Nephron (organoid): ENCODE data around the gene ATRNL1.

Source experiments
- H3K27ac Mint-ChIP-seq, 3 experiments: 2 replicates each; pipeline ENCODE4 v1.8.0; 2020; ENCODE audit warnings: mixed read lengths in 3 of 3, mild to moderate bottlenecking in 2 of 3, moderate library complexity in 1 of 3
- H3K27me3 Mint-ChIP-seq: 2 replicates; pipeline ENCODE4 v1.8.0; 2021; ENCODE audit warnings: low read depth, mild to moderate bottlenecking, moderate library complexity, mixed read lengths
- H3K36me3 Mint-ChIP-seq: 2 replicates; pipeline ENCODE4 v1.8.0; 2020; ENCODE audit warnings: low read depth, mixed read lengths
- H3K4me1 Mint-ChIP-seq: 2 replicates; pipeline ENCODE4 v1.8.0; 2020; ENCODE audit warnings: mixed read lengths
- H3K4me3 Mint-ChIP-seq, 3 experiments: 2 replicates each; pipeline ENCODE4 v1.8.0; 2020; ENCODE audit warnings: mild to moderate bottlenecking in 3 of 3, mixed read lengths in 3 of 3, moderate library complexity in 2 of 3
- H3K9me3 Mint-ChIP-seq: 2 replicates; pipeline ENCODE4 v1.8.0; 2020; ENCODE audit warnings: mixed read lengths
- TF ChIP-seq, protein P1 (sequence below), 3 experiments: fragments of 200-600 bp; sonication (generic); IDR thresholded peaks; one replicate each; pipeline ENCODE4 v1.5.0; 2021; ENCODE audit warnings: antibody characterized with exemption in 3 of 3; ENCODE audit not compliant: unreplicated experiment in 3 of 3

The ATRNL1 gene

GRCh38 chr10:115674496-115674895 lies 581.3 kb downstream of the ATRNL1 start:
- Mint-ChIP-seq H3K4me3 (no peak overlapping the region), H3K4me1 (no peaks in the 10 kb centered on the region), H3K27me3 (no peaks in the 10 kb centered on the region), H3K9me3 (no peaks in the 10 kb centered on the region), H3K27ac (no peak overlapping the region), H3K36me3 (no peaks in the 10 kb centered on the region)
- TF ChIP-seq, protein P1, sequence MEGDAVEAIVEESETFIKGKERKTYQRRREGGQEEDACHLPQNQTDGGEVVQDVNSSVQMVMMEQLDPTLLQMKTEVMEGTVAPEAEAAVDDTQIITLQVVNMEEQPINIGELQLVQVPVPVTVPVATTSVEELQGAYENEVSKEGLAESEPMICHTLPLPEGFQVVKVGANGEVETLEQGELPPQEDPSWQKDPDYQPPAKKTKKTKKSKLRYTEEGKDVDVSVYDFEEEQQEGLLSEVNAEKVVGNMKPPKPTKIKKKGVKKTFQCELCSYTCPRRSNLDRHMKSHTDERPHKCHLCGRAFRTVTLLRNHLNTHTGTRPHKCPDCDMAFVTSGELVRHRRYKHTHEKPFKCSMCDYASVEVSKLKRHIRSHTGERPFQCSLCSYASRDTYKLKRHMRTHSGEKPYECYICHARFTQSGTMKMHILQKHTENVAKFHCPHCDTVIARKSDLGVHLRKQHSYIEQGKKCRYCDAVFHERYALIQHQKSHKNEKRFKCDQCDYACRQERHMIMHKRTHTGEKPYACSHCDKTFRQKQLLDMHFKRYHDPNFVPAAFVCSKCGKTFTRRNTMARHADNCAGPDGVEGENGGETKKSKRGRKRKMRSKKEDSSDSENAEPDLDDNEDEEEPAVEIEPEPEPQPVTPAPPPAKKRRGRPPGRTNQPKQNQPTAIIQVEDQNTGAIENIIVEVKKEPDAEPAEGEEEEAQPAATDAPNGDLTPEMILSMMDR (IDR thresholded peaks at IDR 0.05; ENCODE audit: unreplicated experiment in 3 of 3), result no peak

DNA sequence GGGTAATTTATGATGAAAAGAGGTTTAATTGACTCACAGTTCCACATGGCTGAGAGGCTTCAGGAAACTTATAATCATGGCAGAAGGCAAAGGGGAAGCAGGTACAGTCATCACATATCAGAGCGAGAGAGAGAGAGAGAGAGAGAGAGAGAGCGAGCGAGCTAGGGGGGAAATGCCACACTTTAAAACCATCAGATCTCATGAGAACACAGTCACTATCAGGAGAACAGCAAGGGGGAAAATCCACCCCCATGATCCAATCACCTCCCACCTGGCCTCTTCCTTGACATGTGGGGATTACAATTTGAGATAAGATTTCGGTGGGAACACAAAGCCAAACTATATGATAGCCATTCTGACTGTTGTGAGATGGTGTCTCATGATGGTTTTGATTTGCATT lies 603.6 kb downstream of the ATRNL1 start:
- Mint-ChIP-seq H3K4me3 (no peak overlapping the region), H3K27me3 (no peaks in the 10 kb centered on the region), H3K36me3 (no peaks in the 10 kb centered on the region), H3K9me3 (peaks cover 3% of the 10 kb centered on the region), H3K27ac (no peak overlapping the region), H3K4me1 (no peaks in the 10 kb centered on the region)
- TF ChIP-seq, protein P1 (IDR thresholded peaks at IDR 0.05; ENCODE audit: unreplicated experiment in 3 of 3), result no peak

DNA sequence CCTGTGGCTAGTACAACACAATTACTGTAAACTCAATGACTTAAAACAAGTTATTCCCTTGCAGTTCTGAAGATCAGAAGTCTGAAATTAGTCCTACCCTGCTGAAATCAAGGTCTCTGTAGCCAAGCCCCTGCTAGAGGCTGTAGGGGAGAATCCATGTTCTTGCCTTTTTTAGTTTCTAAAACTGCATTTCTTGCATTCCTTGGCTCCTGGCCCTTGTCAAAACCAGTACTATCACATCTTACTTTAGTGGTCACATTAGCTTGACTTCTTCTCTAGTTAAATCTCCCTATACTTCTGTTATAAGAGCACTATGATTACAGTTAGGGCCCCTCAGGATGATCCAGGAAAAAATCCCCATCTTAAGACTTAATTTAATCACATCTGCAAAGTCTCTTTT lies 612.9 kb downstream of the ATRNL1 start:
- Mint-ChIP-seq H3K4me3 (no peak overlapping the region), H3K27ac (no peak overlapping the region), H3K4me1 (peaks cover 5% of the 10 kb centered on the region), H3K27me3 (no peaks in the 10 kb centered on the region), H3K9me3 (peaks cover 3% of the 10 kb centered on the region), H3K36me3 (no peaks in the 10 kb centered on the region)
- TF ChIP-seq, protein P1 (IDR thresholded peaks at IDR 0.05; ENCODE audit: unreplicated experiment in 3 of 3), result no peak

DNA sequence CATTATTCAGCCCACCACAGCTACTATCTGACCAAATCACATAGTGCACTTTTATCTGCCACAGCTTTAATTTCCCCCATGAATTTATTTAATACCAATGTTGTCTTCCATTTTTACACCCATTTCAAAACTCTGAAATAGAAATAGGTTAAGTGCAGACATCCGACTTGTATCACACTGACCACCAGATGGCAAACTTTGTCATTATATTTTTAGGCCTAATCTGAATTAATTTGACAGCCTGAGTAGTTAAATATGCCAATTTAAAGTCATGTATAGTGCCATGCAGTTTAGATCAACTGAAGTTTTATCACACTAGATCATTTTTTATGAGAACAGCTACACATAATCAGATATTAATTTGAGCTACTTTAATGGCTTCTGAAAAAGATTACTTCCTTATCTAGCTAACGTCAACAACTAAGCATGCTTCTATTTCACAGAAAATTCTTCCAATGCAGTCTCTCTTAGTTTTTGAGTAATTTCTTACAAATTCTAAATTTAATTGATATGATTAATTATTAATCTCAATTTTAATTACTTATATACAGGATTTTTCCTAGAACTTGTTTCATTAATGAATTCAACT lies 613.4 kb downstream of the ATRNL1 start:
- TF ChIP-seq, protein P1 (IDR thresholded peaks at IDR 0.05; ENCODE audit: unreplicated experiment in 3 of 3), result peak; percentile 52 to 66 (median 57)
- Mint-ChIP-seq H3K36me3 (no peaks in the 10 kb centered on the region), H3K27me3 (no peaks in the 10 kb centered on the region), H3K27ac (no peak overlapping the region), H3K9me3 (peaks cover 2% of the 10 kb centered on the region), H3K4me3 (no peak overlapping the region), H3K4me1 (peaks cover 5% of the 10 kb centered on the region)

DNA sequence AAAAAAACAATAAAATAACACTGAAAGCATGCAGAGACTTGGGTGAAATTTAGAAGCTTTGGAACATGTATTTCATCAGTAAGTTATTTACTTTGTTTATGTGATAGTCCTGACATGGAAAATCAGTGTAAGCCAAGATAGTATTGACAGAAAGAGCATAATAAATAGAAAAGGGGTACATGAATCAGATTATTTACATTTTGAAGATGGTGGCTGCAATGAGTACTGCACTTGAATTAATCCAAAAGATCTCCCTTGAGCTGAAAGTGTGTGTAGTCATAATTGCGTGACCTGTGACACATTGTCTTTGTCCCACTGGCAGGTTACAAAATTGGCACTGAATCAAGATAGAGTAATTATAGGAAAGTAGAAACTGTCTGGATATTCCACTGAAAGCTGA lies 617.0 kb downstream of the ATRNL1 start:
- H3K9me3 Mint-ChIP-seq, result no peaks in the 10 kb centered on the region
- no peak overlapping the region for H3K27ac Mint-ChIP-seq
- no peak overlapping the region for H3K4me3 Mint-ChIP-seq
- H3K36me3 Mint-ChIP-seq, result no peaks in the 10 kb centered on the region
- TF ChIP-seq, protein P1 (IDR thresholded peaks at IDR 0.05; ENCODE audit: unreplicated experiment in 3 of 3), result peak in 1 of 3 experiments; percentile 20
- no peaks in the 10 kb centered on the region for H3K27me3 Mint-ChIP-seq
- H3K4me1 Mint-ChIP-seq, result peaks cover 5% of the 10 kb centered on the region

- peaks cover 4% of the 10 kb centered on the region for H3K4me1 Mint-ChIP-seq
- H3K27ac Mint-ChIP-seq, result no peak overlapping the region
- no peak overlapping the region for H3K4me3 Mint-ChIP-seq
- TF ChIP-seq, protein P1 (IDR thresholded peaks at IDR 0.05; ENCODE audit: unreplicated experiment in 3 of 3), result no peak
- no peaks in the 10 kb centered on the region for H3K36me3 Mint-ChIP-seq
- H3K27me3 Mint-ChIP-seq, result no peaks in the 10 kb centered on the region
- H3K9me3 Mint-ChIP-seq, result no peaks in the 10 kb centered on the region
These were observed 618.1 kb downstream of the ATRNL1 start for GRCh38 chr10:115711306-115711705.
